Upper lobe of right lung (tissue), 1 donor: ENCODE results near the gene YKT6. TPM values are rescaled to one million over a fixed set of nuclear protein-coding genes. Genes with fewer than 3 reads are reported as not detected.
A peak's percentile ranks its signal among the peaks of the same experiment; 100 is the strongest.

ENCODE experiments used
- ATAC-seq: fragments of 200-7000 bp; cut with Tn5 transposase; one replicate; pipeline ENCODE4 v1.9.1; 2020; ENCODE audit warnings: mild to moderate bottlenecking, moderate library complexity
- DNase-seq: peaks from one replicate; pipeline ENCODE4 v3.0.0-alpha.2; 2020
- H3K27ac ChIP-seq: fragments of 200-600 bp; one replicate; pipeline ENCODE4 v1.8.0; 2022
- H3K27me3 ChIP-seq: fragments of 200-600 bp; one replicate; pipeline ENCODE4 v1.8.0; 2022; ENCODE audit warnings: mild to moderate bottlenecking
- H3K36me3 ChIP-seq: fragments of 200-600 bp; one replicate; pipeline ENCODE4 v1.8.0; 2022
- H3K4me1 ChIP-seq: fragments of 200-600 bp; one replicate; pipeline ENCODE4 v1.8.0; 2022
- H3K4me3 ChIP-seq: fragments of 200-600 bp; one replicate; pipeline ENCODE4 v1.8.0; 2022; ENCODE audit warnings: mild to moderate bottlenecking
- H3K9me3 ChIP-seq: fragments of 200-600 bp; one replicate; pipeline ENCODE4 v1.8.0; 2022
- CTCF ChIP-seq: fragments of 200-600 bp; IDR thresholded peaks from one replicate; pipeline ENCODE4 v1.8.0; 2022; ENCODE audit warnings: antibody characterized with exemption
- intact Hi-C: fragments of 100-400 bp; cut with DNase I; formaldehyde crosslinking; loops from one replicate; pipeline ENCODE4 v1.11.0; 2022
- total RNA-seq: library from RNA; stranded (reverse); fragmentation: NEBNext Ultra II Directional; extraction: Animal tissue kit (Norgen Biotek cat#: 25700); gene quantifications from one replicate; pipeline ENCODE4 v1.2.1, GENCODE V29; 2021
- donor health status: DM: no; HTN: yes; CAD: no; lungs with severe emphysema.

YKT6 gene
- total RNA-seq, 1 donor from 2014 or later, result 54.7 TPM

- ATAC-seq, result no peak
- intact Hi-C loops, result no loop called here
- H3K27me3 ChIP-seq, result peaks cover 6% of the 10 kb centered on the region
- H3K27ac ChIP-seq, result no peak overlapping the region
- no peaks in the 10 kb centered on the region for H3K9me3 ChIP-seq
- H3K4me1 ChIP-seq, result no peaks in the 10 kb centered on the region
- no peak for DNase-seq
- H3K36me3 ChIP-seq, result no peaks in the 10 kb centered on the region
- no peak for TF ChIP-seq CTCF
- no peak overlapping the region for H3K4me3 ChIP-seq
Observed at GRCh38 chr7:44232396-44232795, 31.6 kb downstream of the YKT6 start.

- peaks cover 5% of the 10 kb centered on the region for H3K27me3 ChIP-seq
- no peak overlapping the region for H3K4me3 ChIP-seq
- intact Hi-C loops, result no loop called here
- H3K9me3 ChIP-seq, result no peaks in the 10 kb centered on the region
- DNase-seq (no peak), ATAC-seq (no peak)
- H3K36me3 ChIP-seq, result no peaks in the 10 kb centered on the region
- H3K4me1 ChIP-seq, result no peaks in the 10 kb centered on the region
- H3K27ac ChIP-seq, result no peak overlapping the region
- TF ChIP-seq CTCF, result no peak
Observed at GRCh38 chr7:44232901-44233715, 32.3 kb downstream of the YKT6 start.

- no peaks in the 10 kb centered on the region for H3K27me3 ChIP-seq
- H3K4me3 ChIP-seq, result no peak overlapping the region
- no peak for TF ChIP-seq CTCF
- intact Hi-C loops, result no loop called here
- H3K9me3 ChIP-seq, result no peaks in the 10 kb centered on the region
- no peak for ATAC-seq
- H3K27ac ChIP-seq, result no peak overlapping the region
- H3K4me1 ChIP-seq, result no peaks in the 10 kb centered on the region
- no peaks in the 10 kb centered on the region for H3K36me3 ChIP-seq
- DNase-seq, result no peak
Observed at GRCh38 chr7:44235066-44235465, 34.3 kb downstream of the YKT6 start.

- intact Hi-C loops, result no loop called here
- Histone ChIP-seq H3K27ac (no peak overlapping the region), H3K9me3 (no peaks in the 10 kb centered on the region), H3K36me3 (no peaks in the 10 kb centered on the region), H3K4me1 (no peaks in the 10 kb centered on the region), H3K4me3 (no peak overlapping the region), H3K27me3 (no peaks in the 10 kb centered on the region)
- no peak for DNase-seq
- no peak for ATAC-seq
- TF ChIP-seq CTCF, result no peak
Observed at GRCh38 chr7:44235582-44236332, 35.0 kb downstream of the YKT6 start.

GRCh38 chr7:44236333-44236728, 35.6 kb downstream of the YKT6 start:
- no peak for DNase-seq
- Histone ChIP-seq H3K27me3 (no peaks in the 10 kb centered on the region), H3K4me3 (no peak overlapping the region), H3K27ac (no peak overlapping the region), H3K9me3 (no peaks in the 10 kb centered on the region), H3K36me3 (no peaks in the 10 kb centered on the region), H3K4me1 (peaks cover 3% of the 10 kb centered on the region)
- ATAC-seq, result peak; percentile 13
- no peak for TF ChIP-seq CTCF
- intact Hi-C loops, result no loop called here
